ENCODE data around the gene NXPH1. TPM values are rescaled to one million over a fixed set of nuclear protein-coding genes. Genes with fewer than 3 reads are reported as not detected.

Gene NXPH1
- total RNA-seq, 1 donor from 2014 or later, result not detected

DNA sequence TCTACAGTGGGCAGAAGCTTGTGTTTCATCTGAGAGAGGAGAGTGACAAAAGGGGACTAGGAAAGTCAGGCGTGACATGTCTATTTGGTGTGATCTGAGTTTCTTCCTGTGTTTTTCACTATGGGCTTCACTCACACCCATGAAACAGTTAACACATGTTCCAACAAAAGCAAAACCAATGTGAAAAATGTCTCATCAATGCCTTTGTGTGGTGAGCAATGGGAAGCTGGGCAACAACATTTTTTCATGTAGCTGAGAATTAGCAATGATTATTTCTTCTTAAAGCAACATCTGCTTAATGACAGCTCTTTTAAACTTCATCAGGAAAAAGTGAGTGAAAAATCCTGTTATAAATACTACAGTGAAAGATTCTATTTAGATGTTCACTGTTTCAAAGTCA, 76.2 kb downstream of the NXPH1 start:
- no peaks in the 10 kb centered on the region for H3K9me3 ChIP-seq
- H3K27ac ChIP-seq, result no peak overlapping the region
- no peak for DNase-seq
- no peak overlapping the region for H3K4me3 ChIP-seq
- no peak for ATAC-seq
- intact Hi-C loops (cut with DNase I), result no loop called here
- H3K36me3 ChIP-seq, result no peaks in the 10 kb centered on the region
- no peaks in the 10 kb centered on the region for H3K4me1 ChIP-seq
- H3K27me3 ChIP-seq, result no peaks in the 10 kb centered on the region
- TF ChIP-seq, protein P1, sequence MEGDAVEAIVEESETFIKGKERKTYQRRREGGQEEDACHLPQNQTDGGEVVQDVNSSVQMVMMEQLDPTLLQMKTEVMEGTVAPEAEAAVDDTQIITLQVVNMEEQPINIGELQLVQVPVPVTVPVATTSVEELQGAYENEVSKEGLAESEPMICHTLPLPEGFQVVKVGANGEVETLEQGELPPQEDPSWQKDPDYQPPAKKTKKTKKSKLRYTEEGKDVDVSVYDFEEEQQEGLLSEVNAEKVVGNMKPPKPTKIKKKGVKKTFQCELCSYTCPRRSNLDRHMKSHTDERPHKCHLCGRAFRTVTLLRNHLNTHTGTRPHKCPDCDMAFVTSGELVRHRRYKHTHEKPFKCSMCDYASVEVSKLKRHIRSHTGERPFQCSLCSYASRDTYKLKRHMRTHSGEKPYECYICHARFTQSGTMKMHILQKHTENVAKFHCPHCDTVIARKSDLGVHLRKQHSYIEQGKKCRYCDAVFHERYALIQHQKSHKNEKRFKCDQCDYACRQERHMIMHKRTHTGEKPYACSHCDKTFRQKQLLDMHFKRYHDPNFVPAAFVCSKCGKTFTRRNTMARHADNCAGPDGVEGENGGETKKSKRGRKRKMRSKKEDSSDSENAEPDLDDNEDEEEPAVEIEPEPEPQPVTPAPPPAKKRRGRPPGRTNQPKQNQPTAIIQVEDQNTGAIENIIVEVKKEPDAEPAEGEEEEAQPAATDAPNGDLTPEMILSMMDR (IDR thresholded peaks at IDR 0.05), result no peak

DNA sequence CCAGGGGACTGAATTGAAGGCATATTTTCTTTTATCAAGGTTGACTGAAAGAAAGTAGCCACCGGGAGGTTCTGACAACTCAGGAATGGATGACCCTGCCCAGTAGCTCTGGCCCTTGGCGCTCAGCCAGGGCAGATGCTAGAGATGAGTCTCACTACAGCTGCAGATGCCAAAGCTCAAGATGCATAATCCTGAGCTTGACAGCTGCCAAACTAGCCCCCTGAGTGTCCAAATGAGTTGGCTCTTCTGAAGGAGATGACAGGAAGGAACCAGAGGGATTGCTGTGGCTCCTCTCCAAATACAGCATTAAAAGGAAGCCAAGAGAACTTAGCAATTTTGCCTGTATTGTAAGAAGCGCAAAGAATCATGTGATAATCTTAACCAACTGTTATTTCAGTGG, 78.4 kb downstream of the NXPH1 start:
- Histone ChIP-seq H3K4me1 (no peaks in the 10 kb centered on the region), H3K36me3 (no peaks in the 10 kb centered on the region), H3K4me3 (no peak overlapping the region), H3K27ac (no peak overlapping the region), H3K27me3 (no peaks in the 10 kb centered on the region), H3K9me3 (no peaks in the 10 kb centered on the region)
- DNase-seq (no peak), ATAC-seq (no peak)
- TF ChIP-seq, protein P1 (IDR thresholded peaks at IDR 0.05), result no peak
- intact Hi-C loops (cut with DNase I), result no loop called here

DNA sequence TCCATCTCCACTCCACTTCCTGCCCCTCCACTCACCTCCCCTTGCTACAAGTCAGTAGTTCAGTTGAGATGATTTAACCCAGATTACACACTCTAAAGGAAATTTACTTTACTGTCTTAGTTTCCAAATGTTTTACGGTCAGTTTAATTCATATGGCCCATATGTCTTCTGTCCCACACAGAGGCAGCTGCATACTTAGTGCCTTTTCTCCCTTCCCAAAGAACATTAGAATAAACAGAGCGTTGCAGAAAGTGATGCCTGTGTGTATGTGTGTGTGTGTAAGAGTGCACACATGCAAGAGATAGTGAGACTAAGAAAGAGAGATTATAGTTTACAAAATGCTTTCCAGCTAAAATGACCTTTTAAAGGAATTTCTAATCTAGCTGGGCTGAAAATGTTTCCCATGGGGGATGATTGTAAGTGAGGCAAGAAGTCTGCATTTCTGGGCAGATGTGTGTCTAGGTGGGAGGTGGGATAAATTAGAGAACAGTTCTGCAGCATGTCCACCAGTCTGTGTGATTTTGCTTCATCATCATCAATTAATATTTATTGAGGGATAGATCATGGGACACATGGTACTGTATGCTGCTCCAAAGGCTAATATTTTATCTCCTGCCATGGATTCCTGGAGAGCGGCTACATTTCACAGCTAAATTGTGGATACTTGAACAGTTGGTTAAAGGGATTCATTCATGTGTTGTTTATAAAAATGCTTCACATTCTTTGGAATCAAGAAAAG, 81.5 kb downstream of the NXPH1 start:
- Histone ChIP-seq H3K4me3 (no peak overlapping the region), H3K9me3 (no peaks in the 10 kb centered on the region), H3K27ac (no peak overlapping the region), H3K4me1 (no peaks in the 10 kb centered on the region), H3K27me3 (no peaks in the 10 kb centered on the region), H3K36me3 (no peaks in the 10 kb centered on the region)
- no peak for DNase-seq
- intact Hi-C loops (cut with DNase I), result no loop called here
- ATAC-seq, result no peak
- TF ChIP-seq, protein P1 (IDR thresholded peaks at IDR 0.05), result no peak

DNA sequence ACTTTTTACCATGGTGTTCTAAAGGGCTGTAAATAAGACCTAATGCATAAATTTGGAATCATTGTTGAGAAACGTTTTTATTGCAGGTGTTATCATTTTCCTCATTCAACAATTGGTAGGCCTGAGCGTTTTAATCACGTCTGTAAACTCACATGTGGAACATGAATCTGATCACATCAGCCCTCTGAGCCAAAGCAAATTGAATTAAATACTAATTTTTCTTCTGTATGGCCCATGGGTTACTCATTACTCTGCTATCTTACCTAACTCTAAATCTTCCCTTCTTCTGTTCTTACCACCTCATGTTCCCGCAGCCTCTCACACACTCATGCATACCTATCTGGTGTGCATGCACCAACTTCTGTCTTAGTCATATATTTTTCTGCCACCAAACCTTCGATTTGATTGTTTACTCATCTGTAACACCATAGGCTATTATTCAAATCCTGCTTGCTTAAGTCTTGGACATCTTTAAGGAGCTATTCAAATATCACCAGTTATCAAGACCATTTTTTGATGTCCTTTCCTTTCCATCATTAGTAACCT, 82.3 kb downstream of the NXPH1 start:
- Histone ChIP-seq H3K4me3 (no peak overlapping the region), H3K4me1 (no peaks in the 10 kb centered on the region), H3K36me3 (no peaks in the 10 kb centered on the region), H3K9me3 (no peaks in the 10 kb centered on the region), H3K27ac (no peak overlapping the region), H3K27me3 (no peaks in the 10 kb centered on the region)
- DNase-seq, result no peak
- intact Hi-C loops (cut with DNase I), result no loop called here
- TF ChIP-seq, protein P1 (IDR thresholded peaks at IDR 0.05), result no peak
- no peak for ATAC-seq

DNA sequence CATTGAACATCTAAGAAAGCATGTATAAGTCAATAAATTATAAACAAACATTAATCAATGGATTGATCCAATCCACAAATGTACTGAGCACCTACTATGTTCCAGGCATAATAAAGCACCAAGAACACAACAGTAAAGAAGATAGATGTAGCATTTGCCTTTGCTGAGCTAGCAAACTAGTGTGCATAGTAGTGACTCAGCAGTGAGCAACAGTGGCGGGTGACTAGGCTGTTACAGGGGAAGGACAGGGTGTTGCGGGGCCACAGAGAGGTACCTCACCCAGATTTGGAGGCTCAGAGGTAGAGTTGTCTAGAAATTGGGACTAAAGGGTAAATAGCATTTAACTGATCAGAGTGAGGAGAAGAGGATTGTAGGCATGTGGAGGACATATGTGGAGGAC, 83.6 kb downstream of the NXPH1 start:
- TF ChIP-seq, protein P1 (IDR thresholded peaks at IDR 0.05), result no peak
- Histone ChIP-seq H3K27ac (no peak overlapping the region), H3K4me1 (no peaks in the 10 kb centered on the region), H3K9me3 (no peaks in the 10 kb centered on the region), H3K4me3 (no peak overlapping the region), H3K27me3 (no peaks in the 10 kb centered on the region), H3K36me3 (no peaks in the 10 kb centered on the region)
- intact Hi-C loops (cut with DNase I), result no loop called here
- ATAC-seq (no peak), DNase-seq (no peak)
